GOT3 (cell line): Measurements from ENCODE around the gene PTPN14.

Source experiments
- DNase-seq: peaks from one replicate; lab custom pipeline; 2025; ENCODE audit warnings: mixed read lengths; lab: John Stamatoyannopoulos, UW

Gene PTPN14

DNA sequence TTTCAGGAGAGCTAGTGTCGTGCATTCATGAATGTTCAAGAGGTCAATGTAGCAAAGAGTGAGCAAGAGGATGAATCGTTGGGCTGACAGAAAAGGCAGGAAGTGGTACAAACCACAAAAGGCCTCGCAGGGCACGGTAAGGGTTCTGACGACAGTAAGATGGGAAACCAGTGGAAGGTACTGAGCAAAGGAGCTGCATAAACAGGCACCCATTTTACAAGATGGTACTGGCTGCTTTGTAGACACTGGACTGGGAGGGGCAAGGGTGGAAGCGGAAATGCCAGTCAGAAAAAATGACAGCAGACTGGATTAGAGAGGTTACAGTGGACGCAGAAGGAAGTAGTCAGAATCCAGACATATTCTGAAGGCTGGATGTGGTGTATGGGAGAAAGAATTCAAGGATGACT is 123.5 kb downstream of the PTPN14 start:
- no peak for DNase-seq

- no peak for DNase-seq
Measured at GRCh38 chr1:214426426-214426812, 125.0 kb downstream of the PTPN14 start.

DNA sequence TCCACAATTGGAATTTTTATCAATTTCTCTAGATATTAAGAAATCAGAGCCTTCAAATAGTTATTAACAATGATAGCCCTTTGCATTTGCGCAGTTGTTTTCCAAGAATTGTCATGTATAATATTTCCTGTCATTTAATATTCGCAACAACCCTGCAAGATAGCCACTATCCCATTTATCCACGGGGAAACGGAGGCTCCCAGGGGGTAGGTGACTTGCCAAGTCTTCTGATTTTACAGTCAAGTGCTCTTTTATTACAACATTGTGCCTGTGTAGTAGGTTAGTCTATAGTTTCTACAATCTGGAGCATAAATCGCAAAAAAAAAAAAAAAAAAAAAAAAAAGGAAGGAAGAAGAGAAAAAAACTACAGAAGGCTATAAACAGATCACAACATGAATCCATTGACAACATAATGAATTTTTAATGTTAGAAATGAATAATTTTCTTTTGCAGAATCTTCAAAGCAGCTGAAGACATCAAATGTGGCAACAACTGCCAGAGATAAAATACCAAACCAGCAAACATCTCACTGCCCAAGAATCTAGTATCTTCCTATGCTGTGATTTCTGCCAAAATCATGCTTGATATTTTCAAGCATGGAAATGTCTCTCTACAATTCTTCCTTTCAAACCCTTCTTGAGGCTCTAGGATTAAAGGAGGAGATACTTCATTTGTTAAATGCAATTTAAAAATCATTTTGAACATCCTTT is 125.5 kb downstream of the PTPN14 start:
- no peak for DNase-seq

- DNase-seq: no peak
Measured at GRCh38 chr1:214425101-214425500, 126.3 kb downstream of the PTPN14 start.

DNA sequence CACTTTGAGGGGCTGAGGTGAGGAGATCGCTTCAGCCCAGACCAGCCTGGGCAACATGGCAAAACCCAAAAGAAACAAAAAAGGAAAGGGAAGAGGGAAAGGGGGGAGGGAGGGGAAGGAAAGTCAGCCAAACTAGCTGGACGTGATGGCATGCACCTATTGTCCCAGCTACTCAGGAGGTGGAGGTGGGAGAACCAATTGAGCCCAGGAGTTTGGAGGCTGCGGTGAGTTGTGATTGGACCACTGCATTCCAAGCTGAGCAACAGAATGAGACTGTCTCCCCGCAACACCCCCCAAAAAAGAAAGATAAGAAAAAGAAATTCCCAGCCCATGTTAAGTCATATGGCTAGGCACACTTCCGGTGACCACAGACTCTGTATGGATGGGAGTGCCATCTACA is 128.4 kb downstream of the PTPN14 start:
- DNase-seq: no peak

- no peak for DNase-seq
Measured at GRCh38 chr1:214422137-214422671, 129.2 kb downstream of the PTPN14 start.

DNA sequence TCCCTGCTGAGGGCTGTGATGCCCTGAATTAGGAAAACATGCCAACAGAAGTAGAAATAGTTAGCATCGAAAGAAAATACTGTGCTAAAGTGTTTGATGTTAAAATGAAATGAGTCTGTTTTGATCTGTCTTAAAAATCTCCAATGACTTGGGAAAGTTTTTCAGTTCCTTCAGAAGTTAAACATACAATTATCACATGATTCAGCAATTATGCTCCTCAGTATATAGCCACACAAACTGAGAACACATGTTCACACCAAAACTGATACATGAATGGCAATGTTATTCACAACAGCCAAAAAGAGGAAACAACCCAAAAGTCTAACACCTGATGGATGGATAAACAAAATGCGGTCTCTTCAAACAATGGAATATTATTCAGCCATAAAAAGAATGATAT is 130.6 kb downstream of the PTPN14 start:
- no peak for DNase-seq

GRCh38 chr1:214420341-214420740 is 131.1 kb downstream of the PTPN14 start:
- no peak for DNase-seq

GRCh38 chr1:214419650-214420049 is 131.8 kb downstream of the PTPN14 start:
- DNase-seq: no peak

- DNase-seq: no peak
Measured at GRCh38 chr1:214418391-214418790, 133.0 kb downstream of the PTPN14 start.

DNA sequence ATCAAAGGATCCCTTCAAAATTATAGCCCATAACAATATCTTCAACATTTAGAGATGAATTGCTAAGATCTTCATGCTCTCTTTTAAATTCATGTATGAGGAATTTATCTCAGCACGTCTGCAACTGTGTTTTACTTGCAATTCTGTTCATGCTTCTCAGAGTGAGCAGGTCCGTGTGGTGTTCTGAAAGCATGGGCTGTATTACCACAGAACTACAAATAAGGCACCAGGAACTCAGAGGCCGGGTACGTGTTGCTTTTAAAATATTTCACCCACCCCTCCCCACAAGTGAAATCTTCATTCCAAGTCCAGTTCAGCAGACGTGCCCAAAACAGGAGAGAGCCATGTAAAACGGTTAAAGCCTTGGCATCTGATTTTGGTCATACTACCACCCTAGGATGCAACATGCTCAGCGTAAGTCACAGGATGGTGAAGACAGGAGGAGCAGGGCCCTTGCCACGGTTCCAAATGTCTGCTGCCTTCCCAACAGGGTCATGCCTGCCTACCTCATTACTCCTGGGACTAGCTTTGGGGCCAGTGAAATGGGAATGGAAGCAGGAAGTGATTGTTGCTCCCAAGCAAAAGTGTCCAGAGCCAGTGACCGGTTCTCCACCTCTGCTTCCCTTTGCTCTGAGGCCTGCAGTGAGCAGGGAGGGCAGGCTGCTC is 133.7 kb downstream of the PTPN14 start:
- DNase-seq: no peak

- no peak for DNase-seq
Measured at GRCh38 chr1:214416858-214417257, 134.5 kb downstream of the PTPN14 start.

DNA sequence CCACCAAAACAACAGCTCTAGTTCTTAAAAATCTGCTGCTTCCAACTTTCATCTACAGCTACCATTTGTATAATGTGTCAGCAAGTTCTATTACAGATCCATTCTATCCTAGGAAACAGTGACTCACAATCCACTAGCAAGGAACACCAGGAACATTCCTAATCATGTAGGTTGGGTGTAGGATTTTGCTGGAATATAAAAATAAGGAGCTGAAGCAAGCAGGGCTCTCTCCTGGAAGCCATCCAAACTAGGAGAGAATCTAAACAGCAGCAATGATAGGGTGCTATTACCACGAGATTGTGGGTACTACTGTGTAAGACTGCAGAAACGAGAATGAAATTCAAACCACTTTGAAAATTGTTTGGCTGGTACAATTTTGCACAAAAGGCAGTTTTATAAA is 135.0 kb downstream of the PTPN14 start:
- no peak for DNase-seq

DNA sequence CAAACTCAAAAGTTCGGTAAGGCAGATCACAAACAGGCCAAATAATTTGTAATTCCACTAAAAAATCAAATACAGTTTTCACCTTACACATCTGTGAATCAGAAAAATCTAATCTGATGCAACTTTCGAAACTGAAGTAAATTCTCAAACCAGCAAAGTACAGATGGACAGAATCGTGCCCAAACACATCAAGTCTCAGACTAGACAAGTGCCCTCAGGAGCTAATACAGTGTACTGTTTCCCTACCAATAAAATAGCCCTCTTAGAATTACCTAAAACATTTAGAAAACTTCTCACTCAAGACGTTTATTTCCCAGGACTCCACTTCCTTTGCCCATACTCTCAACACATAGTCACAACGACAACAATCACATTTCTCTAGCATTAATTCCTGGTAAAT is 136.3 kb downstream of the PTPN14 start:
- DNase-seq: no peak

DNA sequence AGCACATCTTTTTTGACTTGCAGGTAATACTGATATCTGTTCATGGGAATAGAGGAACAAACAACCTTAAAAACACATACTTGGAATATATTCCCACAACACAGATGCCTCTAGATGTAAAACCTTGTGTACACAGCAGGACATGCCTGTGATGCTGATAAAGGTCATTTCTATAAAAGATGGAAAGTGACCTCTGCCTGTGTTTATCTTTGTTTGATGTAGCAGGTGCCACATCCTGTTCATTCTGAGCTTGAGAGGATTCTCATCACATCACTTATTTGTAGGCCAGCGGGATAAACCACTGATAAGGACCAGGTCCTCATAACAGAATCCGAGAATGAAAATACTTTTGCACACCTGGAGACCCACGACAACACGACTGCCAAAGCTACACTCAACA is 136.7 kb downstream of the PTPN14 start:
- no peak for DNase-seq

- DNase-seq: no peak
Measured at GRCh38 chr1:214413315-214413714, 138.1 kb downstream of the PTPN14 start.

DNA sequence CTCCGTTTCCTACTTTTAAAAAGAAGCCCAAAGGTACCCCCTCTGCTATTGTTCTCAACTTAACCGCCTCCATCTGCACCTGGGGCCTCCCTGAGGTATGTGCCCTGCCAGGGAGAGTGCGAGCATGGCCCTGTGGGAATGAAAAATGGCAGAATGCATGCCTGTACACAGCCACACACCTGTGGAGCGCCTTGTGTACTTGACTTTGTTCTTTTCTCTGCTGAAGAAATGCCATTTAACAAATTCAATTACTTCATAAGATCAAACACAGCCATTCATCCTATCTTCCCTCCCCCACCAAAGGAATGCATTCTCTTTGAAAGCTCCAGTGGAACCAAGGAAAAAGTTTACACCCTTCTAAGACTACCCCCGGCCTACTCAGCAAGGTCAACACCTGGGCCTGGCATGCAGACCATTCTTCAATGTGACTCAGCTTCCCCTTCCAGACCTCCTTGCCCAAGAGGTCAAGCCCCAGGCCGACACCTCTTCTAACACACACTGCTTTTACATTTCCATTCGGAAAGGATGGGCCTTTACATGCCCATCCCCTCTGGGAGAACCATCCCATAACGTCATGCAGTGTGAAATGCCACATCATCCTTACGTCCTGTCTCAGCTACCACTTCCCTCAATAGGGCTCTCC is 146.7 kb downstream of the PTPN14 start:
- no peak for DNase-seq

DNA sequence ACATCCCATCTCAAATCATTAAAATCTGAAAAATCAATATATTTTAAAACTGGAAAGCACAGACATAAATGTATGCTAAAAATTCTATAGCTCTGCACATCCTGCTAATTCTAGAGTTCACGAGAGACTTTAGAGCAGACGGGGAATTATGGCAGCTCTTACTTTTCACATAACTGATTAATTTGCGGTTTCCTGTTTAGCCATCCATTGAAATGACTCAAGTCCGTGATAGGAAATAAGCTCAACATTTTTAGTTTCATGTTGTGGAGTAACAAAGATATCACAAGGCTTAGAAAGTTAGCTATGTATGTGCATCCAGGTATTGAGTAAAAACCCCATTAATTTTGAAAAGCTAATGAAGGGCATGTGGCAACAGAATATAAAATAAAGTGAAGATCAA is 147.2 kb downstream of the PTPN14 start:
- DNase-seq: no peak

- DNase-seq: no peak
Measured at GRCh38 chr1:214403431-214403830, 148.0 kb downstream of the PTPN14 start.

- no peak for DNase-seq
Measured at GRCh38 chr1:214402613-214403083, 148.8 kb downstream of the PTPN14 start.

- DNase-seq: no peak
Measured at GRCh38 chr1:214401666-214402065, 149.7 kb downstream of the PTPN14 start.

GRCh38 chr1:214400131-214400530 is 151.3 kb downstream of the PTPN14 start:
- DNase-seq: no peak

DNA sequence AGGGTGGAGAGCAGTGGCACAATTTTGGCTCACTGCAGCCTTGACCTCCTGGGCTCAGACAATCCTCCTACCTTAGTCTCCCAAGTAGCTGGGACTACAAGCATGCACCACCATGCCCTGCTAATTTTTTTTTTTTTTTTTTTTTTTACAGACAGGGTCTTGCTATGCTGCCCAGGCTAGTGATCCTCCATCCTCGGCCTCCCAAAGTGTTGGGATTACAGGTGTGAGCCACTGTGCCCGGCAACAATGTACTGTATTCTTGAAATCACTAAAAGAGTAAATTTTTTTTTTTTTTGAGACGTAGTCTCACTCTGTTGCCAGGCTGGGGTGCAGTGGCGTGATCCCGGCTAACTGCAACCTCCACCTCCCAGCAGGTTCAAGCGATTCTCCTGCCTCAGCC is 152.9 kb downstream of the PTPN14 start:
- DNase-seq: no peak
